ENCODE data around the gene GPR17. TPM values are rescaled to one million over a fixed set of nuclear protein-coding genes. Genes with fewer than 3 reads are reported as not detected.

Gene GPR17
- total and polyA plus RNA-seq, 2 donors (not counting 1 experiment from before 2014, with no cell fraction given): 0.06 TPM; not detected in 1

- Histone ChIP-seq H3K9me3 (ENCODE audit: control extremely low read depth in 1 of 3, control insufficient read depth in 2 of 3, insufficient read depth in 1 of 3, low read length in 2 of 3) (no peaks in the 10 kb centered on the region), H3K27ac (ENCODE audit: low read length in 2 of 2) (peak overlapping the region; percentile 80 to 92), H4K20me1 (ENCODE audit: control insufficient read depth, insufficient read depth, low read length, poor library complexity, severe bottlenecking) (no peaks in the 10 kb centered on the region), H3K79me2 (ENCODE audit: control insufficient read depth, insufficient read depth, low read length) (no peaks in the 10 kb centered on the region), H3K4me1 (ENCODE audit: control insufficient read depth in 2 of 2, insufficient read depth in 2 of 2, low read length in 2 of 2) (peaks cover 94 to 100% of the 10 kb centered on the region in 2 donors), H3K4me3 (ENCODE audit: control extremely low read depth in 1 of 5, extremely low read depth in 1 of 5, insufficient read depth in 1 of 5, low read depth in 2 of 5, low read length in 4 of 5) (no peak overlapping the region), H3K9ac (ENCODE audit: low read length) (no peak overlapping the region), H3K4me2 (replicated peaks; ENCODE audit: low read depth, low read length, poor library complexity, severe bottlenecking) (peak overlapping the region; percentile 71), H2AFZ (ENCODE audit: insufficient read depth, low read depth, low read length, poor library complexity, severe bottlenecking) (no peak overlapping the region), H3K36me3 (replicated peaks in 1 of 2; ENCODE audit: control extremely low read depth in 1 of 2, control insufficient read depth in 1 of 2, extremely low read depth in 1 of 2, insufficient read depth in 2 of 2, low read length in 1 of 2) (no peaks in the 10 kb centered on the region), H3K27me3 (replicated peaks in 1 of 4; ENCODE audit: control extremely low read depth in 1 of 4, control insufficient read depth in 3 of 4, insufficient read depth in 4 of 4, low read length in 3 of 4) (no peaks in the 10 kb centered on the region)
- peak overlapping the region; percentile 77 for H3K4me3 Mint-ChIP-seq
- WGBS (ENCODE audit: insufficient coverage): 80% methylated on average over 9 of the region's 9 CpGs
- peak overlapping the region; percentile 96 for H3K27ac Mint-ChIP-seq
- no peaks in the 10 kb centered on the region for H3K27me3 Mint-ChIP-seq
- ChIA-PET CTCF (interaction anchor here (4.1 to 7.3 kb wide), 2 partner anchors 15 to 16 kb away, joined by 22 to 53 read pairs; no protein-coding TSS in a partner anchor), POLR2A (no interaction called here)
- TF ChIP-seq, protein P1, sequence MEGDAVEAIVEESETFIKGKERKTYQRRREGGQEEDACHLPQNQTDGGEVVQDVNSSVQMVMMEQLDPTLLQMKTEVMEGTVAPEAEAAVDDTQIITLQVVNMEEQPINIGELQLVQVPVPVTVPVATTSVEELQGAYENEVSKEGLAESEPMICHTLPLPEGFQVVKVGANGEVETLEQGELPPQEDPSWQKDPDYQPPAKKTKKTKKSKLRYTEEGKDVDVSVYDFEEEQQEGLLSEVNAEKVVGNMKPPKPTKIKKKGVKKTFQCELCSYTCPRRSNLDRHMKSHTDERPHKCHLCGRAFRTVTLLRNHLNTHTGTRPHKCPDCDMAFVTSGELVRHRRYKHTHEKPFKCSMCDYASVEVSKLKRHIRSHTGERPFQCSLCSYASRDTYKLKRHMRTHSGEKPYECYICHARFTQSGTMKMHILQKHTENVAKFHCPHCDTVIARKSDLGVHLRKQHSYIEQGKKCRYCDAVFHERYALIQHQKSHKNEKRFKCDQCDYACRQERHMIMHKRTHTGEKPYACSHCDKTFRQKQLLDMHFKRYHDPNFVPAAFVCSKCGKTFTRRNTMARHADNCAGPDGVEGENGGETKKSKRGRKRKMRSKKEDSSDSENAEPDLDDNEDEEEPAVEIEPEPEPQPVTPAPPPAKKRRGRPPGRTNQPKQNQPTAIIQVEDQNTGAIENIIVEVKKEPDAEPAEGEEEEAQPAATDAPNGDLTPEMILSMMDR (IDR thresholded peaks at IDR 0.05): no peak
- TF ChIP-seq EZH2 (IDR thresholded peaks at IDR 0.05; ENCODE audit: borderline replicate concordance, insufficient read depth, low read depth, low read length, poor library complexity, severe bottlenecking): no peak
- intact Hi-C loops (cut with micrococcal nuclease): loop anchor here (1.0 to 2.0 kb wide), 2 partner anchors 12 to 15 kb away; no protein-coding TSS in a partner anchor
- DNase-seq: peak; percentile 44
- no peaks in the 10 kb centered on the region for H3K9me3 Mint-ChIP-seq (ENCODE audit: insufficient read depth)
- ATAC-seq (ENCODE audit: low read depth): no peak
- H3K4me1 Mint-ChIP-seq: peaks cover 92% of the 10 kb centered on the region
Measured at GRCh38 chr2:127633556-127634065, 12.3 kb upstream of the GPR17 start.

DNA sequence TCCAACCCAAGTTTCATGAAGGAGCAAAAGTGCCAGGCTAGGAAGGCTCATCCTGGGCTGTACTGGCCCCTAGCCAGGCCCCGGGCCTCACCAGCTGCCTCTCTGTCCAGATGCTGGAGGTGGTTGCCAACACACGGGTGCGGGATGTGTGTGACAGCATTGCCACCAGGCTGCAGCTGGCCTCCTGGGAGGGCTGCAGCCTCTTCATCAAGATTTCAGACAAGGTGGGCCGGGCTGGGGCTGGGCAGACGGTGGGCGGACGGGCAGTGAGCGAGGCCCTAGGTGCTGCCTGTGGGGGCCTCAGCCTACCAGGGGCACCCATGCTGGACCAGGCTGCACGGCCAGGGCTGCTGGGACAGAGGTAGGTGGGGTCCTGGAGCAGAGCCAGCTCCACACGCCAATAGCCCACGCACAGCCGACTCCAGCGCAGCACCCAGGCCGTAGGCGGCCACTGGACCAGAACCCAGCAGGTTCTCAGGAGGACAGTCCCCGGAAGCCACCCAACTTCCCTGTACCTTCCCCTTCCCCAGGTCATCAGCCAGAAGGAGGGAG is 11.8 kb upstream of the GPR17 start:
- H3K4me1 Mint-ChIP-seq: peaks cover 93% of the 10 kb centered on the region
- H3K4me3 Mint-ChIP-seq: peak overlapping the region; percentile 59
- TF ChIP-seq, protein P1 (IDR thresholded peaks at IDR 0.05): no peak
- no peak for TF ChIP-seq EZH2 (IDR thresholded peaks at IDR 0.05; ENCODE audit: borderline replicate concordance, insufficient read depth, low read depth, low read length, poor library complexity, severe bottlenecking)

More for the DNA sequence above, 11.8 kb upstream of the GPR17 start:
- no peaks in the 10 kb centered on the region for H3K9me3 Mint-ChIP-seq (ENCODE audit: insufficient read depth)
- DNase-seq: peak; percentile 54
- CTCF ChIA-PET: interaction anchor here (7.3 kb wide), 1 partner anchor 16 kb away, joined by 53 read pairs; no protein-coding TSS in a partner anchor
- no peaks in the 10 kb centered on the region for H3K27me3 Mint-ChIP-seq
- no peak for ATAC-seq (ENCODE audit: low read depth)
- Histone ChIP-seq H3K36me3 (replicated peaks in 1 of 2; ENCODE audit: control extremely low read depth in 1 of 2, control insufficient read depth in 1 of 2, extremely low read depth in 1 of 2, insufficient read depth in 2 of 2, low read length in 1 of 2) (no peaks in the 10 kb centered on the region), H3K4me1 (ENCODE audit: control insufficient read depth in 2 of 2, insufficient read depth in 2 of 2, low read length in 2 of 2) (peaks cover 99 to 100% of the 10 kb centered on the region in 2 donors), H3K4me2 (replicated peaks; ENCODE audit: low read depth, low read length, poor library complexity, severe bottlenecking) (peak overlapping the region; percentile 71), H3K9ac (ENCODE audit: low read length) (no peak overlapping the region), H3K4me3 (ENCODE audit: control extremely low read depth in 1 of 5, extremely low read depth in 1 of 5, insufficient read depth in 1 of 5, low read depth in 2 of 5, low read length in 4 of 5) (no peak overlapping the region), H3K27ac (ENCODE audit: low read length in 2 of 2) (peak overlapping the region; percentile 80 to 92), H3K79me2 (ENCODE audit: control insufficient read depth, insufficient read depth, low read length) (no peaks in the 10 kb centered on the region), H3K27me3 (replicated peaks in 1 of 4; ENCODE audit: control extremely low read depth in 1 of 4, control insufficient read depth in 3 of 4, insufficient read depth in 4 of 4, low read length in 3 of 4) (no peaks in the 10 kb centered on the region), H4K20me1 (ENCODE audit: control insufficient read depth, insufficient read depth, low read length, poor library complexity, severe bottlenecking) (no peaks in the 10 kb centered on the region), H3K9me3 (ENCODE audit: control extremely low read depth in 1 of 3, control insufficient read depth in 2 of 3, insufficient read depth in 1 of 3, low read length in 2 of 3) (no peaks in the 10 kb centered on the region), H2AFZ (ENCODE audit: insufficient read depth, low read depth, low read length, poor library complexity, severe bottlenecking) (no peak overlapping the region)
- peak overlapping the region; percentile 96 for H3K27ac Mint-ChIP-seq
- 5% methylated on average over 7 of the region's 16 CpGs for WGBS (ENCODE audit: insufficient coverage)
- intact Hi-C loops (cut with micrococcal nuclease): loop anchor here (1.0 to 2.0 kb wide), 2 partner anchors 13 to 15 kb away; no protein-coding TSS in a partner anchor
- POLR2A ChIA-PET: no interaction called here

All from B cell (primary cell).